ENCODE data around the gene AKR1B15.
"Not testable (repeated sequence)": the region's sequence is repeated elsewhere in the genome, so short reads cannot be mapped to it uniquely, and the experiment has no call there.

AKR1B15 gene

GRCh38 chr7:134554417-134554966, 5.6 kb downstream of the AKR1B15 start:
- no peak overlapping the region for H2AFZ ChIP-seq (ENCODE audit: low read length)
- H3F3A ChIP-seq (ENCODE audit: insufficient read depth, low read length) = no peaks in the 10 kb centered on the region
- H3K79me2 ChIP-seq (ENCODE audit: insufficient read depth, low read length) = no peaks in the 10 kb centered on the region
- H4K20me1 ChIP-seq (ENCODE audit: insufficient read depth, low read length) = no peaks in the 10 kb centered on the region
- TF ChIP-seq, protein P1, sequence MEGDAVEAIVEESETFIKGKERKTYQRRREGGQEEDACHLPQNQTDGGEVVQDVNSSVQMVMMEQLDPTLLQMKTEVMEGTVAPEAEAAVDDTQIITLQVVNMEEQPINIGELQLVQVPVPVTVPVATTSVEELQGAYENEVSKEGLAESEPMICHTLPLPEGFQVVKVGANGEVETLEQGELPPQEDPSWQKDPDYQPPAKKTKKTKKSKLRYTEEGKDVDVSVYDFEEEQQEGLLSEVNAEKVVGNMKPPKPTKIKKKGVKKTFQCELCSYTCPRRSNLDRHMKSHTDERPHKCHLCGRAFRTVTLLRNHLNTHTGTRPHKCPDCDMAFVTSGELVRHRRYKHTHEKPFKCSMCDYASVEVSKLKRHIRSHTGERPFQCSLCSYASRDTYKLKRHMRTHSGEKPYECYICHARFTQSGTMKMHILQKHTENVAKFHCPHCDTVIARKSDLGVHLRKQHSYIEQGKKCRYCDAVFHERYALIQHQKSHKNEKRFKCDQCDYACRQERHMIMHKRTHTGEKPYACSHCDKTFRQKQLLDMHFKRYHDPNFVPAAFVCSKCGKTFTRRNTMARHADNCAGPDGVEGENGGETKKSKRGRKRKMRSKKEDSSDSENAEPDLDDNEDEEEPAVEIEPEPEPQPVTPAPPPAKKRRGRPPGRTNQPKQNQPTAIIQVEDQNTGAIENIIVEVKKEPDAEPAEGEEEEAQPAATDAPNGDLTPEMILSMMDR (IDR thresholded peaks at IDR 0.05; ENCODE audit: low read length) = no peak
- no peak for TF ChIP-seq EZH2 (IDR thresholded peaks at IDR 0.05; ENCODE audit: borderline replicate concordance, low read length)
- no peak overlapping the region for H3K4me2 ChIP-seq (ENCODE audit: low read length)
- no peak overlapping the region for H3K27ac ChIP-seq (ENCODE audit: low read depth, low read length, poor library complexity, severe bottlenecking)
- H3K4me3 ChIP-seq (ENCODE audit: low read depth, low read length, poor library complexity, severe bottlenecking) = no peak overlapping the region
- no peaks in the 10 kb centered on the region for H3K36me3 ChIP-seq (ENCODE audit: insufficient read depth, low read length)
- no peaks in the 10 kb centered on the region for H3K9me2 ChIP-seq (ENCODE audit: low read depth, low read length)
- H3K4me1 ChIP-seq (ENCODE audit: insufficient read depth, low read length, severe bottlenecking) = no peaks in the 10 kb centered on the region
- H3K9me3 ChIP-seq (ENCODE audit: low read length) = no peaks in the 10 kb centered on the region
- no peak overlapping the region for H3K9ac ChIP-seq (ENCODE audit: low read length)
- 0 out of 2 replicates have a peak, but pooled peaks cover 8% of the 10 kb centered on the region for H3K27me3 ChIP-seq (ENCODE audit: insufficient read depth, low read length)

- peaks cover 8% of the 10 kb centered on the region; the same call in 1 of the 2 replicates for H3K27me3 ChIP-seq (ENCODE audit: insufficient read depth, low read length)
- H3K9me3 ChIP-seq (ENCODE audit: low read length) = no peaks in the 10 kb centered on the region; the same call in 1 of the 2 replicates
- H3K9ac ChIP-seq (ENCODE audit: low read length) = no peak overlapping the region
- no peaks in the 10 kb centered on the region for H3F3A ChIP-seq (ENCODE audit: insufficient read depth, low read length)
- H3K4me3 ChIP-seq (ENCODE audit: low read depth, low read length, poor library complexity, severe bottlenecking) = no peak overlapping the region
- no peaks in the 10 kb centered on the region for H3K36me3 ChIP-seq (ENCODE audit: insufficient read depth, low read length)
- no peak for TF ChIP-seq EZH2 (IDR thresholded peaks at IDR 0.05; ENCODE audit: borderline replicate concordance, low read length)
- TF ChIP-seq, protein P1 (IDR thresholded peaks at IDR 0.05; ENCODE audit: low read length) = no peak
- H4K20me1 ChIP-seq (ENCODE audit: insufficient read depth, low read length) = no peaks in the 10 kb centered on the region
- no peak overlapping the region for H2AFZ ChIP-seq (ENCODE audit: low read length)
- no peak overlapping the region for H3K27ac ChIP-seq (ENCODE audit: low read depth, low read length, poor library complexity, severe bottlenecking)
- H3K9me2 ChIP-seq (ENCODE audit: low read depth, low read length) = no peaks in the 10 kb centered on the region
- H3K4me2 ChIP-seq (ENCODE audit: low read length) = no peak overlapping the region
- H3K4me1 ChIP-seq (ENCODE audit: insufficient read depth, low read length, severe bottlenecking) = no peaks in the 10 kb centered on the region
- no peaks in the 10 kb centered on the region for H3K79me2 ChIP-seq (ENCODE audit: insufficient read depth, low read length)
Observed at GRCh38 chr7:134557391-134557790, 8.5 kb downstream of the AKR1B15 start.

DNA sequence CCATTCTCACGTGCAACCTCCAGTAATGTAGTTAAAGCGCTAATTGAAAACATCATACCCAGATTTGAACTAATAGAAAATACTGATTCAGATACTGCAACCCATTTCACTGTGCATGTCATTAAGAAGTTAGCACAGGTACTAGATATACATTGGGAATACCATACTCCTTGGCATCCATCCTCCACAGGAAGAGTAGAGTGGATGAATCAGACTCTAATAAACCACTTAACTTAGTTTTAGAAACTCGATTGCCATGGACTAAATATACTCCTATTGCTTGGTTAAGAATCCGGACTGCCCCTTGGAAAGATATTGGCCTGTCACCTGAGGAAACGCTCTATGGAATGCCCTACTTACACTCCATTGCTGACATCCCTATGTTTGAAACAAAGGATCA, 9.5 kb downstream of the AKR1B15 start:
- Histone ChIP-seq H3K9ac (ENCODE audit: low read length) (no peak overlapping the region), H3K4me2 (ENCODE audit: low read length) (no peak overlapping the region), H3K4me1 (ENCODE audit: insufficient read depth, low read length, severe bottlenecking) (no peaks in the 10 kb centered on the region), H3K79me2 (ENCODE audit: insufficient read depth, low read length) (no peaks in the 10 kb centered on the region), H2AFZ (ENCODE audit: low read length) (no peak overlapping the region), H3K4me3 (ENCODE audit: low read depth, low read length, poor library complexity, severe bottlenecking) (no peak overlapping the region), H3K9me2 (ENCODE audit: low read depth, low read length) (no peaks in the 10 kb centered on the region), H3F3A (ENCODE audit: insufficient read depth, low read length) (no peaks in the 10 kb centered on the region), H3K27me3 (ENCODE audit: insufficient read depth, low read length) (peaks cover 8% of the 10 kb centered on the region; the same call in 1 of the 2 replicates), H3K27ac (ENCODE audit: low read depth, low read length, poor library complexity, severe bottlenecking) (no peak overlapping the region), H4K20me1 (ENCODE audit: insufficient read depth, low read length) (no peaks in the 10 kb centered on the region), H3K9me3 (ENCODE audit: low read length) (no peaks in the 10 kb centered on the region; the same call in 1 of the 2 replicates), H3K36me3 (ENCODE audit: insufficient read depth, low read length) (no peaks in the 10 kb centered on the region)
- TF ChIP-seq, protein P1 (IDR thresholded peaks at IDR 0.05; ENCODE audit: low read length) = no peak
- no peak for TF ChIP-seq EZH2 (IDR thresholded peaks at IDR 0.05; ENCODE audit: borderline replicate concordance, low read length)

DNA sequence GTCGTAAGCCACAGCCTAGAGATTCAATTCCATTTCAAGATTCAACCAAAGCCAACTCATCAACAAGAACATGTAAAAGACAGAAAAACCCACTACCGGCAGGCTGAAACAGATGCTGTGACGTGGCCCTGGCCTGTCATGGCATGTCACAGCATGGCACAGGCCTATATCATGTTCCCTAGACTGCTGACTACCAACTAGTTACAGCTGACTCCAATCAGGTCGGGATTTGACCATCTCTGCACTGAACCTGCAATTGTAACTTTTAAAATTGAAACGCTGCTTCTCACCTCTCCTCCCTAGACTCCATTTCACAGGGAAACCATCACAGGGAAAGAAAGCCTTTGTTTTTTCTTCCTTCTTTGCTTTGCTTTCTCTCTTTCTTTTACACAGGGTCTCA, 12.7 kb downstream of the AKR1B15 start:
- H3K27me3 ChIP-seq (ENCODE audit: insufficient read depth, low read length); H3K27ac ChIP-seq (ENCODE audit: low read depth, low read length, poor library complexity, severe bottlenecking); H3K79me2 ChIP-seq (ENCODE audit: insufficient read depth, low read length); H4K20me1 ChIP-seq (ENCODE audit: insufficient read depth, low read length); H3K9me3 ChIP-seq (ENCODE audit: low read length); H3K9ac ChIP-seq (ENCODE audit: low read length); H3K9me2 ChIP-seq (ENCODE audit: low read depth, low read length); H3F3A ChIP-seq (ENCODE audit: insufficient read depth, low read length); H3K4me1 ChIP-seq (ENCODE audit: insufficient read depth, low read length, severe bottlenecking); H3K36me3 ChIP-seq (ENCODE audit: insufficient read depth, low read length); H3K4me3 ChIP-seq (ENCODE audit: low read depth, low read length, poor library complexity, severe bottlenecking); H3K4me2 ChIP-seq (ENCODE audit: low read length); H2AFZ ChIP-seq (ENCODE audit: low read length): not testable (repeated sequence)
